SU-DHL-6 (cell line): Measurements from ENCODE around the gene DAO.

ENCODE experiments used
- CTCF ChIP-seq: fragments of 200-600 bp; sonication (generic); IDR thresholded peaks from one replicate; pipeline ENCODE4 v1.5.1; 2017; ENCODE audit warnings: antibody characterized with exemption, mild to moderate bottlenecking, low read length, moderate library complexity; ENCODE audit not compliant: insufficient read depth, poor library complexity, severe bottlenecking
- EZH2phosphoT487 ChIP-seq: fragments of 200-600 bp; sonication (generic), shearing (Covaris generic); conservative IDR thresholded peaks from 2 replicates; pipeline ENCODE4 v1.6.1; 2018; ENCODE audit warnings: mild to moderate bottlenecking, antibody characterized with exemption, low read length, moderate library complexity, mixed read lengths

DNA sequence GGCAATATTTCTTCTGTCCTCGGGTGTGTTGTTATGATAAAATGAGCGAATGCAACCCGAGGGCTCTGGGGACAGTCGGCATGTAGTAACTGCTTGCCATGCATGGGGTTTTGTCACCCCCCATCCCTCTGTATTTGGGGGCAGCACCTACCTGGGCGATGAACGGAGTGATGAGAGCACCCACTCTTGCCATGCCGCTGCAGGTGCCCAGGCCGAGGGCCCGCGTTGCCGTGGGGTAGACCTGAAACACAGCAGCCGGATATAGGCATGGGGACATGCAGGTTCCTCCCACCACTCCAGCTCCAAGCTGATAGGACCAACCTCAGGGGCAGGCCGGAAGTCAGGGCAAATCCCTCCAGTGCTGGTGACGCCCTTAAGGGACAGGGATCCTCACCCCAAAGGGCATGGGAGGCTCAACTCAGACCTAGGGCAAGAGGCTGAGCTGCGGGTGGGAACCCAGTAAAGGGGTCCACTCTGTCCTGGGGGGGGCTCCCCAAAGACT is 35.8 kb downstream of the DAO start:
- TF ChIP-seq CTCF = no peak
- no peak for TF ChIP-seq EZH2phosphoT487
